Mesothelial cell of epicardium (in vitro differentiated cells): ENCODE measurements around the gene NWD2. TPM values are rescaled to one million over a fixed set of nuclear protein-coding genes. Genes with fewer than 3 reads are reported as not detected.
"Not testable (repeated sequence)": the region's sequence is repeated elsewhere in the genome, so short reads cannot be mapped to it uniquely, and the experiment has no call there.

Experiments
- DNase-seq, 2 experiments: peaks; one replicate each; pipeline ENCODE4 v3.0.0; 2021; ENCODE audit warnings: low spot score in 2 of 2; ENCODE audit not compliant: unreplicated experiment in 2 of 2
- H3K27ac Mint-ChIP-seq: 2 replicates; pipeline ENCODE4 v1.8.0; 2021; ENCODE audit warnings: mixed read lengths
- H3K27me3 Mint-ChIP-seq: 2 replicates; pipeline ENCODE4 v1.8.0; 2021; ENCODE audit warnings: low read depth, mixed read lengths
- H3K36me3 Mint-ChIP-seq: 2 replicates; pipeline ENCODE4 v1.8.0; 2021; ENCODE audit warnings: mixed read lengths
- H3K4me1 Mint-ChIP-seq: 2 replicates; pipeline ENCODE4 v1.8.0; 2021; ENCODE audit warnings: mixed read lengths
- H3K4me3 Mint-ChIP-seq: 2 replicates; pipeline ENCODE4 v1.8.0; 2021; ENCODE audit warnings: mild to moderate bottlenecking, moderate library complexity, mixed read lengths
- H3K9me3 Mint-ChIP-seq: 2 replicates; pipeline ENCODE4 v1.8.0; 2021; ENCODE audit warnings: mixed read lengths
- microRNA-seq: library from miRNA; unstranded; fragments of <30 nt; microRNA quantifications from one replicate; pipeline ENCODE4 v1.2.0, GENCODE V29; 2021; ENCODE audit warnings: inconsistent platforms, mixed read lengths
- total RNA-seq: library from RNA; stranded (reverse); gene quantifications from 3 replicates; pipeline ENCODE4 v1.2.1, GENCODE V29; 2021
- TF ChIP-seq, protein P1 (sequence below): fragments of 200-600 bp; sonication (generic); IDR thresholded peaks from one replicate; pipeline ENCODE4 v1.5.0; 2021; ENCODE audit warnings: antibody characterized with exemption; ENCODE audit not compliant: unreplicated experiment

The NWD2 gene
- total RNA-seq, 1 donor from 2014 or later: 0.02 TPM

DNA sequence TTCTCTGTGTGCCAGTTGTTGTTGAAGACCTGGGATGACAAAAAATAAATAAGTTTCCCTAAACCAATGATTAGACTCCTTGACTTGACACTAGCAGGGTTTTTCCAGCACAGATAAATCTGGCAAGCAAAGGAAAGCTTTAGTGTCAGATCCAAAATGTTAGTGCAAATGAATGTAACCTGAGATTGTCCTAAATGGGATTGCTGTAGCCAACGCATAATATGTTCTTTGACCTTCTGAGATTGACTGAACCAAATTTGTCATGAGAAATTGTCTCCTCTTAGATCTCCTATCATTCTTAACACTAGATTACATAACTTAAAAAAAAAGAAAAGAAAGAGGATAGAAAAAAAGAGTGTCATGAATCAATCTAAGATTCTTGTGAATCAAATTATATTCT, 245.2 kb downstream of the NWD2 start:
- Mint-ChIP-seq H3K9me3 (peaks cover 1% of the 10 kb centered on the region), H3K4me1 (peaks cover 22% of the 10 kb centered on the region), H3K4me3 (no peak overlapping the region), H3K27me3 (no peaks in the 10 kb centered on the region), H3K36me3 (peaks cover 1% of the 10 kb centered on the region), H3K27ac (peak overlapping the region; percentile 5)
- DNase-seq: no peak
- TF ChIP-seq, protein P1, sequence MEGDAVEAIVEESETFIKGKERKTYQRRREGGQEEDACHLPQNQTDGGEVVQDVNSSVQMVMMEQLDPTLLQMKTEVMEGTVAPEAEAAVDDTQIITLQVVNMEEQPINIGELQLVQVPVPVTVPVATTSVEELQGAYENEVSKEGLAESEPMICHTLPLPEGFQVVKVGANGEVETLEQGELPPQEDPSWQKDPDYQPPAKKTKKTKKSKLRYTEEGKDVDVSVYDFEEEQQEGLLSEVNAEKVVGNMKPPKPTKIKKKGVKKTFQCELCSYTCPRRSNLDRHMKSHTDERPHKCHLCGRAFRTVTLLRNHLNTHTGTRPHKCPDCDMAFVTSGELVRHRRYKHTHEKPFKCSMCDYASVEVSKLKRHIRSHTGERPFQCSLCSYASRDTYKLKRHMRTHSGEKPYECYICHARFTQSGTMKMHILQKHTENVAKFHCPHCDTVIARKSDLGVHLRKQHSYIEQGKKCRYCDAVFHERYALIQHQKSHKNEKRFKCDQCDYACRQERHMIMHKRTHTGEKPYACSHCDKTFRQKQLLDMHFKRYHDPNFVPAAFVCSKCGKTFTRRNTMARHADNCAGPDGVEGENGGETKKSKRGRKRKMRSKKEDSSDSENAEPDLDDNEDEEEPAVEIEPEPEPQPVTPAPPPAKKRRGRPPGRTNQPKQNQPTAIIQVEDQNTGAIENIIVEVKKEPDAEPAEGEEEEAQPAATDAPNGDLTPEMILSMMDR: no peak

DNA sequence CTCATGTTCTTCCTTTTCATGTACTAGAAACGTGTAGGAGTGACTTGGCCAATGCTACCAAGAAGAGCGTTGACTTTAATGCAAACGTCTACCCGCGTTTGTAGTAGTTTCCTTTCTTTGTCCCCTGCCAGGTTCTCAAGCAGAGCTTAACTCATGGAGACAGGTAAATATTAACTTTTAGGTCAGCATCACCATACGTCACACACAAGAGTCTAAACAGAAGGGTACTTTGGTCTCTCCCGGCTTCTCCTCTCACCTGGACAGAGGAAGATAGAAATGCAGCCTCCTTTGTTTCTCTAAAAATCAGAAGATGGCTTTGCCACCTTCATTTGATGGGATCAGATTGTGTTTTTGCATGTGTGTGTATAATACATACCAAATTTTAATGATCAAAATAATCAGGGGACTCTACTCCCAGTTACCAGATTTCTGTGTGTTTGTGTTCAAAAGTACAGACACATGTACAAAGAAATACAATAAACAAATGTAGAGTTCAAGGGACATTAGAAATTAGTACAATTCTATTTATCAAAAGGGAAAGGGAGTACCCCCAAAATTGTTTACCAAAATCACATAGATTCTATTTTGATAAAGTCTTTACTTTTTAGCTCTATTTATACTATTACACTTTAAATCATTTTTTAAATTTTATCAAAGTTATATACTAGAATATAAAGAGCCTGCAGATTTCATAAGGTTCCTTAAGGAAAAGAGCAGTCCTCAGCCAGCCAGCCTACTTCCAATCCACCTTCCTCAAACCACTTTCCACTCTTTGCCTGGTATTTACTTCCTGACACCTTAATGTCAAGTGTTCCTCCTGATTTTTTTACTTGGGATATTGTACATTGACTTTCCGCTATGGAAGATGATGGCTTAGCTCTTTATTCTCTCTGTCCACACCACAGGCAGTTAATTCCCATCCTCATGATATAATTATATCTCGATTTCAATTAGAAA, 246.1 kb downstream of the NWD2 start:
- no peak overlapping the region for H3K4me3 Mint-ChIP-seq
- no peaks in the 10 kb centered on the region for H3K27me3 Mint-ChIP-seq
- TF ChIP-seq, protein P1: no peak
- no peak for DNase-seq
- no peak overlapping the region for H3K27ac Mint-ChIP-seq
- peaks cover 6% of the 10 kb centered on the region for H3K9me3 Mint-ChIP-seq
- peaks cover 6% of the 10 kb centered on the region for H3K36me3 Mint-ChIP-seq
- peaks cover 16% of the 10 kb centered on the region for H3K4me1 Mint-ChIP-seq

DNA sequence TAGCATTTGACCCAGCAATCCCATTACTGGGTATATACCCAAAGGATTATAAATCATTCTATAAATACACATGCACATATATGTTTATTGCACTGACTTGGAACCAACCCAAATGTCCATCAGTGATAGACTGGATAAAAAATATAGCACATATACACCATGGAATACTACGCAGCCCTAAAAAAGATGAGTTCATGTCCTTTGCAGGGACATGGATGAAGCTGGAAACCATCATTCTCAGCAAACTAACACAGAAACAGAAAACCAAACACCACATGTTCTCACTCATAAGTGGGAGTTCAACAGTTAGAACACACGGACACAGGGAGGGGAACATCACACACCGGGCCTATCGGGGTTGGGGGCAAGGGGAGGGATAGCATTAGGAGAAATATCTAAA, 250.8 kb downstream of the NWD2 start:
- Mint-ChIP-seq H3K36me3 (peaks cover 23% of the 10 kb centered on the region), H3K9me3 (peaks cover 37% of the 10 kb centered on the region)
- not testable (repeated sequence) for H3K4me3 Mint-ChIP-seq, DNase-seq, H3K27ac Mint-ChIP-seq, H3K27me3 Mint-ChIP-seq, H3K4me1 Mint-ChIP-seq

Small RNA genes within 50 kb of the gene (microRNA-seq; reads per million reads assigned to microRNA genes)
- not detected for gene MIR4801
